ENCODE results near the gene NR0B2. TPM values are rescaled to one million over a fixed set of nuclear protein-coding genes. Genes with fewer than 3 reads are reported as not detected.

NR0B2 gene
- total RNA-seq, 1 experiment from 2014 or later = not detected

- TF ChIP-seq EZH2phosphoT487 (IDR thresholded peaks at IDR 0.05; ENCODE audit: borderline replicate concordance) (no peak), YY1 (IDR thresholded peaks at IDR 0.05; ENCODE audit: extremely low read depth, insufficient replicate concordance, low read depth, low read length) (no peak), SP1 (IDR thresholded peaks at IDR 0.05; ENCODE audit: low read depth) (no peak), FOSL1 (IDR thresholded peaks at IDR 0.05; ENCODE audit: low read depth) (no peak), POLR2AphosphoS5 (IDR thresholded peaks at IDR 0.05; ENCODE audit: low read depth, low read length) (no peak), EZH2 (IDR thresholded peaks at IDR 0.05) (no peak), CEBPB (IDR thresholded peaks at IDR 0.05; ENCODE audit: low read depth) (no peak), MAX (IDR thresholded peaks at IDR 0.05) (no peak)
- ATAC-seq = peak; percentile 42; the same call in 1 of the 2 replicates
- ChIA-PET CTCF (no interaction called here), POLR2A (interaction anchor here (0.8 kb wide), 1 partner anchor 16 kb away, joined by 3 read pairs; no protein-coding TSS in a partner anchor), RAD21 (ENCODE audit: low non-redundant PET in 1 of 2, low total read pairs in 2 of 2, uncharacterized antibody in 2 of 2, unreplicated experiment in 2 of 2) (no interaction called here)
- no peak overlapping the region for H3K4me2 ChIP-seq (ENCODE audit: low read length)
- BruUV-seq (replicated peaks) = no TSS peak
- peaks cover 25 to 55% of the 10 kb centered on the region in 2 experiments; a peak in 3 of 4 replicates for H3K36me3 ChIP-seq (ENCODE audit: control insufficient read depth in 1 of 2, insufficient read depth in 2 of 2, low read length in 2 of 2)
- intact Hi-C loops (cut with micrococcal nuclease) = no loop called here
- no peak overlapping the region for H3K27ac ChIP-seq (ENCODE audit: low read depth, low read length)
- H4K20me1 ChIP-seq (ENCODE audit: insufficient read depth) = peaks cover 11% of the 10 kb centered on the region; the same call in 1 of the 2 replicates
- H3K9ac ChIP-seq (ENCODE audit: low read length) = no peak overlapping the region
- H3K4me1 ChIP-seq (ENCODE audit: control insufficient read depth in 1 of 2, insufficient read depth in 2 of 2, low read length in 2 of 2) = no peaks in the 10 kb centered on the region
- peaks cover 75% of the 10 kb centered on the region for H3K79me2 ChIP-seq (ENCODE audit: insufficient read depth, low read length)
- H3K9me3 ChIP-seq (ENCODE audit: control insufficient read depth in 1 of 2, insufficient read depth in 1 of 2, low read depth in 1 of 2, low read length in 2 of 2) = no peaks in the 10 kb centered on the region
- H3K9me2 ChIP-seq (ENCODE audit: insufficient read depth) = no peaks in the 10 kb centered on the region
- DNase-seq (ENCODE audit: low read depth, low spot score) = no peak
- H3K27me3 ChIP-seq (ENCODE audit: insufficient read depth, low read length) = no peaks in the 10 kb centered on the region
- no peak overlapping the region for H2AFZ ChIP-seq (ENCODE audit: low read depth, low read length, poor library complexity, severe bottlenecking)
- no peak overlapping the region for H3K4me3 ChIP-seq (replicated peaks in 1 of 2; ENCODE audit: low read depth in 1 of 2, low read length in 2 of 2)
Measured at GRCh38 chr1:26938659-26939025, 24.9 kb upstream of the NR0B2 start.

GRCh38 chr1:26938004-26938658, 24.4 kb upstream of the NR0B2 start:
- ATAC-seq (no peak), DNase-seq (ENCODE audit: low read depth, low spot score) (no peak)
- Histone ChIP-seq H3K4me1 (ENCODE audit: control insufficient read depth in 1 of 2, insufficient read depth in 2 of 2, low read length in 2 of 2) (no peaks in the 10 kb centered on the region), H3K79me2 (ENCODE audit: insufficient read depth, low read length) (peaks cover 78% of the 10 kb centered on the region), H3K4me2 (ENCODE audit: low read length) (no peak overlapping the region), H3K27me3 (ENCODE audit: insufficient read depth, low read length) (no peaks in the 10 kb centered on the region), H4K20me1 (ENCODE audit: insufficient read depth) (peaks cover 11% of the 10 kb centered on the region; the same call in 1 of the 2 replicates), H3K9me2 (ENCODE audit: insufficient read depth) (no peaks in the 10 kb centered on the region), H3K9me3 (ENCODE audit: control insufficient read depth in 1 of 2, insufficient read depth in 1 of 2, low read depth in 1 of 2, low read length in 2 of 2) (no peaks in the 10 kb centered on the region), H3K27ac (ENCODE audit: low read depth, low read length) (no peak overlapping the region), H3K4me3 (replicated peaks in 1 of 2; ENCODE audit: low read depth in 1 of 2, low read length in 2 of 2) (no peak overlapping the region), H2AFZ (ENCODE audit: low read depth, low read length, poor library complexity, severe bottlenecking) (no peak overlapping the region), H3K36me3 (ENCODE audit: control insufficient read depth in 1 of 2, insufficient read depth in 2 of 2, low read length in 2 of 2) (peaks cover 23 to 53% of the 10 kb centered on the region in 2 experiments; a peak in 3 of 4 replicates), H3K9ac (ENCODE audit: low read length) (no peak overlapping the region)
- ChIA-PET RAD21 (ENCODE audit: low non-redundant PET in 1 of 2, low total read pairs in 2 of 2, uncharacterized antibody in 2 of 2, unreplicated experiment in 2 of 2) (no interaction called here), CTCF (no interaction called here), POLR2A (interaction anchor here (0.8 kb wide), 1 partner anchor 17 kb away, joined by 3 read pairs; no protein-coding TSS in a partner anchor)
- intact Hi-C loops (cut with micrococcal nuclease) = no loop called here
- BruUV-seq (replicated peaks) = no TSS peak
- TF ChIP-seq CTCF (IDR thresholded peaks at IDR 0.05 in 2 of 3, conservative IDR thresholded peaks at IDR 0.05 in 1 of 3; ENCODE audit: borderline replicate concordance in 1 of 3, insufficient read depth in 1 of 3, low read depth in 2 of 3, low read length in 2 of 3) (no peak), REST (IDR thresholded peaks at IDR 0.05; ENCODE audit: low read depth) (no peak), TCF7L2 (IDR thresholded peaks at IDR 0.05; ENCODE audit: borderline replicate concordance, extremely low read depth, insufficient read depth, insufficient read length) (no peak), ZNF274 (IDR thresholded peaks at IDR 0.05; ENCODE audit: low read depth, low read length) (no peak), ELF1 (IDR thresholded peaks at IDR 0.05; ENCODE audit: borderline replicate concordance, low read depth) (no peak), CBX3 (IDR thresholded peaks at IDR 0.05; ENCODE audit: low read depth) (no peak)
